CD4-positive, alpha-beta T cell treated with Interleukin-17A for 1 hour (primary cell): Measurements from ENCODE around the gene HOXC10.

ENCODE experiments used
- DNase-seq: peaks from one replicate; pipeline ENCODE4 v3.0.0-alpha.2; 2020

The HOXC10 gene

DNA sequence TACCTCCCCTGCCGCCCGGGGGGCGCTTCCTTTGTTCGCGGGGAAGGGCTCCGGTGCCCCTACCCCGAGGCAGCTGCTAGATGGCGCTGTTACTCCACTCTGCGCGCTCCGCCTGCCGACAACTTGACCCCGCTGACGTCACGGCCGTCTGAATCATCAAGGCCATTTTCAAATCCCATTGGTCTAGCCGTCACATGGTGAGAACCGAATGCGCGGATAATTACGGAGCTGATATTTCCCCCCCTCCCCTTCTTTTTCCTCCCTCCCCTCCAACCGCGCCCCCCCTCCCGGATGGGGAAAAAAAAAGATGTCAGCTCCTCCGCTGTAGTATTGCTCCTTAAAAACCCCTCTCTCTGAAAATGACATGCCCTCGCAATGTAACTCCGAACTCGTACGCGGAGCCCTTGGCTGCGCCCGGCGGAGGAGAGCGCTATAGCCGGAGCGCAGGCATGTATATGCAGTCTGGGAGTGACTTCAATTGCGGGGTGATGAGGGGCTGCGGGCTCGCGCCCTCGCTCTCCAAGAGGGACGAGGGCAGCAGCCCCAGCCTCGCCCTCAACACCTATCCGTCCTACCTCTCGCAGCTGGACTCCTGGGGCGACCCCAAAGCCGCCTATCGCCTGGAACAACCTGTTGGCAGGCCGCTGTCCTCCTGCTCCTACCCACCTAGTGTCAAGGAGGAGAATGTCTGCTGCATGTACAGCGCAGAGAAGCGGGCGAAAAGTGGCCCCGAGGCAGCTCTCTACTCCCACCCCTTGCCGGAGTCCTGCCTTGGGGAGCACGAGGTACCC, at the start of gene HOXC10:
HOXC10 (plus strand) TSS at position 246 of the 791 bp plus-strand sequence; CDS start at position 360, 114 bp downstream.
- peak; percentile 74 for DNase-seq

DNA sequence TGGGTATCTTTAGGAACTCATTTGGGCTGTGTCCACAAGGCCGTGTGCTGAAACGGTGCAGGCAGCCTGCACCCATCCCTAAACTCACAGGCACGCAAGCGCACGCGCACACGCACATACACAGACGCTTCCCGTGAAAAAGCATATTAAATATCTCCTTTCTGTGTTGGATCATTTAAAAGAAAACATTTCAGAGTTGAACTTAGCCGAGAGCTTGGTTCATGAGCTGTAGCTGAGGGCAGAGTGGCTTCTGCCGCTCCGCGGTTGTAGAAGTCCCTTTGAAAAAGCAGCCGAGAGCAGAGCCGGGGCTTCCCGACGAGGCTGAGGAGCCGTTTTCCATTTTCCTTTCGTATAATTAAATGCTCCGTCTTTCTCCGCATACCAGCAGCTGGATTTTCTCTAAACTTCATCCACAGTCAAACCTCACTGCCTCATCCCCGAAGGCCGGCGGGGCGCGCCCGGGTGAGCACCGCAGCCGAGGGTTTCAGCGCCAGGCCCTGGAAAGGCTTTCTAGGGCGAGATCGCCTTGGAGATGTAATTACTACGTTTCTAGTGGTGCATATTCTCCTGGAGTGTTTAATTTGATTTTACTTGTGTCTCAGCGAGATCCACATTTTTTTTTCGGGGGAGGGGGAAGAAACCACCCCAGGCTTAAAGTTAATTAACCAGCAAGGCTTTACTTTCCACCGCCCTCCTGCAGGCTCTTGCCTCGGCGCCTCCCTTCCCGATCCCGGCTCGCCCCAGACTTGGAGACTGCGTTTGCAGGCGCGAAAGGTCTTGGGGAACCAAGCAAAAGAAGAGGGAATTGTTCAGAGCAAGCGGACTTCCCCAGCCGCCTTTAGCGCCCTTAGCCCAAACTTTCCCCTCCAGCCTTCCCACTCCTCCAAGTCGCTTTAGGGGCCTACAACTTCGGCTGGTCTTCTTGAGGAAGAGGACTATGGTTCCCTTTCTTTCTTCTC, 49.3 kb upstream of the HOXC10 start:
- no peak for DNase-seq

DNA sequence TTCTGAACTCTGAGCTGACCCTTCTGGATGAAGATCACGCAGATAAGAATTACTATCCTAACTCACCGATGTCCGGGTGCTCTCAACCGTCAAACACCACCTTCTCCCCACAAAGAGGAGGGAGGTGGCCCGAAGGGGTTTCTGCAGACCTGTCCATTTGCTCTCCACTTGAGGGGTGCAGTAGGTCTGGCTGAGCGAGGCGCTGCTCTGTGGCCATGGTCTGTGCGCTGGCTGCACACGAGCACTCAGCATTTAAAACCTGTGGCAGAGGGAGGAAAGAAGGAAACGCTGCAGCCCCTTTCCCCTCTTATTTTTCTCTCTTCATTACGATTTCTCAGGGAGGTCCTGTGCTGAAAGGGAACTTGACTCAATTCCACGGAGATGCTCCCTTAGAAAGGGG, 47.8 kb upstream of the HOXC10 start:
- no peak for DNase-seq

DNA sequence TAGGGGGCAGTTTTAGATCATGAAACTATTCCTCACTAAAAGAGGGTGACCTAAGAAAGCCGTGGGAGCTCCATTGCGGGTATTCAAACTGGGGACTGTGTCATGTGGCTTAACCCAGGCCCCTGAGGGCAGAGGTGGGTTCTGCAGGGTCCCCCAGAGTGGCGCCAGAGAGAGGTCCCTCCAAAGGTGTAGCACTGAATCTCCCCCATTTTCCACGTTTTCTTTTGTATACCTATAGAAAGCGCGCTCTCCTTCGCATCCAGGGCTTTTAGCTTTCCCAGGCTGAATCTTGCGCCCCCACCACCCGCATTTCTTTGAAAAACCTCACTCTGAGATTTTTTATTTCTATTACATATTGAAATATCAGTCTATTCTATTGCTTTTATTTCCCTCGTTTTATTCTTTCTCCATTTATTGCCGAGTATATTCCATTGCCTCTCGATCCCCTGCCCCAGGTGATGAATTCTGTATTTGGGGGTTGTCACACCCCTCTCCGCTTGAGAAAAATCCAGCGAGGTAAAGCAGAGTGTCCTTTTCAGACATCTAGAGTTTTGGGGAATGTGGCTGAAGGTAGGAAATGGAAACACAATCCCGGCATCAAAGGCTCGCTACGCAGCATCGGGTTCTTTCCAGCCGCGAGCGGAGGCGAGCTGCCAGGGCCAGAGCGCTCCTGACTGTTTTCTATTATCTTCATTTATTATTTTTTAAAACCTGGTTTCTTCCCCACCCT, 47.2 kb upstream of the HOXC10 start:
- DNase-seq = no peak

DNA sequence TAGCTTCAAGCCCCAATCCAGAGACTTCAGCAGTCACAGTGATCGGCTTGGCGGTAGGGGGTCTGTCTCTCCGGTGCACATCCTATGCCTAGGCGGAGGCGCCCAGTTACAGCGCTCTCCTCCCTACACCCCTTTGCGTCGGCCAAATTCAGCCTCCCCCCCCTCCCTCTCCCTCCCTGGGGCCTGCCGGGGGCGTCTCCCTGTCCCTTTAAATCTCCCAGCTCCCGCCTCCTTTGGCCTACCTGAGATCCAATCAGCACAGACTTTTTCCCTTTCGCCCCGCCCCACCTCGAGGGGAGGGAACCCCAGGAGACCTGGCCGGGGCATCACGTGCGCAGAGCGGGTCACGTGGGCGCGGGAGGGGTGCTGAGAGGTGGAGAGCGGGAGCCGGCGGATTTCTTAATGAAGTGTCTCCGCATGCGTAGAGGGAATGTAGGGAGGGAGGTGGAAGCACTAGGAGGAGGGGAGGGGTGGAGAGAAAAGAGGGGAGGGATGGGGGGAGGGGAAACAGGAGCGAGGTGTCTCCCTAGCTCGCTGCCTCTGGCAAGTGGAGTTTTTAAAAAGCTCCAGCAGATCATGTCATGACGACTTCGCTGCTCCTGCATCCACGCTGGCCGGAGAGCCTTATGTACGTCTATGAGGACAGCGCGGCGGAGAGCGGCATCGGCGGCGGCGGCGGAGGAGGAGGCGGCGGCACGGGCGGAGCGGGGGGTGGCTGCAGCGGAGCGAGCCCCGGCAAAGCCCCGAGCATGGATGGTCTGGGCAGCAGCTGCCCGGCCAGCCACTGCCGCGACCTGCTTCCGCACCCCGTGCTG, 46.4 kb upstream of the HOXC10 start, which contains the start of gene HOXC13:
HOXC13 (plus strand) TSS at position 506 of the 815 bp plus-strand sequence; CDS start at position 582, 76 bp downstream.
- no peak for DNase-seq

DNA sequence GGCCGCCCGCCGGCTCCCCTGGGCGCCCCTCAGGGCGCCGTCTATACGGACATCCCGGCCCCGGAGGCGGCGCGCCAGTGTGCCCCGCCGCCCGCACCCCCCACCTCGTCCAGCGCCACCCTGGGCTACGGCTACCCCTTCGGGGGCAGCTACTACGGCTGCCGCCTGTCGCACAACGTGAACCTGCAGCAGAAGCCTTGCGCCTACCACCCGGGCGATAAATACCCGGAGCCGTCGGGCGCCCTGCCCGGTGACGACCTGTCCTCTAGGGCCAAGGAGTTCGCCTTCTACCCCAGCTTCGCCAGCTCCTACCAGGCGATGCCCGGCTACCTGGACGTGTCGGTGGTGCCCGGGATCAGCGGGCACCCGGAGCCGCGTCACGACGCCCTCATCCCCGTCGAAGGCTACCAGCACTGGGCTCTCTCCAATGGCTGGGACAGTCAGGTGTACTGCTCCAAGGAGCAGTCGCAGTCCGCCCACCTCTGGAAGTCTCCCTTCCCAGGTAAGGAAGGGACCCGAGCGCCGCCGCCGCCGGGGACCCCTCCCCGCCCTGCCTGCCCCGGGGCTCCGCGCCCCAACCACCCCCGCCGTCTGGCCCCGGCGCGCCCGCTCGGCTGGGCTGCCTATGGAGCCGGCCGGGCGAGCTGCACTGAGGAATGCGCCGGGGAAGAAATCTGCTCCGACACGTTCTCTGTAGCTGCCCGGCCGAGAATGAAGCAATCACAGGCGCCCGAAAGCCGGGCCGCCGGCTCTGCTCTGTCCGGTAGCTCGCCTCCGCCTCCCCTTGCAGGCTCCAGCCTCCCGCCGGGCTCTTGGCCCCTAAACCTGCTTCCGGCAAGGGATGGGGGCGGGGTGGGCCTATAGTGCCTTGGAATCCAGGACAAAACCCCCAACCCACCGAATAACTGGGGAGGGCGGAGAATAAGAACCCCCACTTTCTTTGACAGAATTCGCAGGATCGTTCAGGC, 45.5 kb upstream of the HOXC10 start:
- no peak for DNase-seq

DNA sequence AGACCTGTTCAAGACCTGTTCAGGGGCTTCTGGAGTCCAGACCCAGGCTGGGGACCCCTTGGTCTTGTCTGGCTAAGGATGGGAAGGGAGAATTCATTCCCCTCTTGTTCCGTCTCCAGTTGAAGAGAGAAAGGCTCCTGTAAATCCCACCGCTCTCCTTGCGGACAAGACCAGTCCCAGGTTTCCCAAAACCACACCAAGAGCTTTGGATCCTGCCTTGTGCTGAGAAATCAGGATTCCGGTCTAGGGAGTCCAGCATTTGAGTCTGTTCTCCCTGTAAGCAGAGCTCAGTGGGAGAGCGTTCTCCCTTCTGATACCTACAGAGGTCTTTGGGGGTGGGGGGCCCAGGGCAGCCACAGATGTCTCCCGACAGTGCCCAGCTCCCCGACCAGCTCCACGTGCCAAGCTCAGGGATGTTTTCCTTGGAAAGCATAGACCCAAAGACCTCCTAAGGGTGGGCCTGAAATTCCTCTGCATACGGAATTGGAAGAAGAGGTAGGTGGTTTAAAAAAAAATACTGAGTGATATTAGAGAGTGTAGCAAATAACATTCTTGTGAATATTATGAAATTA, 44.4 kb upstream of the HOXC10 start:
- DNase-seq = no peak

DNA sequence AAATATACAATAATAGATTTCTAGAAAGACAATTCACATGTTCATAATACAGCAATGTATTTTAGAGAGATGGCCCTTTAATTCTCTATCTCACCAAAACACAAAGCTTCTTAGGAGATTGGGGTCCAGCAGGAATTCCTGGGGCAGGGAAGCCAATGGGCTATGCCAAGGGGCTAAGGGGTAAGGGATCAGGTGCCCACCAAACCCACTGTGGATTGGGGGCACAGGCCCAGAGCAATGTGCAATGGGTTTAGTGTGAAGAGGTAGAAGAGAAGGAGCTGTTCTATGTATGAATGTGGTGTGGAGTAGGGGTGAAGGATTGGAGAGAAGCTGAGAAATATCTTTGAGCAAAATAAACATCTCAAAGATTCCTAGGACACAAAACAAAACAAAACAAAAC, 43.8 kb upstream of the HOXC10 start:
- no peak for DNase-seq

DNA sequence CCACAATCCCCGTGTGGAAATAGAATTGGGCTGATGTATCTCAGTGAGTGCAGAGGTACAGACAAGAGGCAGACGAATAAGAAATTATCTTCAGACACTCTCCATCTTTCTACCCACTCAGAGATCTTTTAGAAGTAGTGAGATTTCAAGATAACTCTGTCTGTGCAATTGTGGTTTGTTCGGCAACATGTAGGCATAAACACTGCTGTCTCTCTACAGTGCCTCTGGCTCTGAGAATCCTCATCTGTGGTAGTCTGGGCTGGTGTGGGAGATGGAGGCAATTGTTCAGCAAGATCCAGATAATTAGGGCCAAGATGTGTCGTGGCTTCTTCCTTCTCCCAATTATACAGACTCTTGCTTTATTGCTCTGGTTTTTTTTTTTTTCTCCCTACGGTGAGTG, 43.2 kb upstream of the HOXC10 start:
- DNase-seq = no peak

DNA sequence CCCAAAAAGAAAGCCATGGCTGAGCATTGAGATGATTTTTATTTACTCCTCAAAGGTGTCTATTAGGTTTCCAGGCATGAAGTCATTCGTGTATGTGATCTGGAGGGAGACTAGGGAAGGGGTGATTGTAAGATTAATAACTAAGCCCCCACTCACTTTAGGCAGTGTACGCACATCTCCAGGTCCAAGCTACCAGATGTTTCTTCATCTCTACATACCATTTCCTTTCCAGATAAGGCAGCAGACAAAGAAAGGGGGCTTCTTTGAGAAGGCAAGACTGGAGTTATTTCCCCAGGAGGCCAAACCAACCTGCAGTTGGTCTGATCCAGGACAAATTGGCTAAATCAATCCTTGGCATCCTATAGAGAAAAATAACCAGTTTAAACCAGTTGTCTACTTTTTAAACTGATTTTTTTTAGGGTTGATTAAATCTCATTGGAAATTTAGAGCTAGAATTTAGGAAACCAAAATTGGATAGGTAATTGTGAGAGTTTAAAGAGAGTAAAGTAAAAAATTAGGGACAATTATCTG, 42.4 kb upstream of the HOXC10 start:
- no peak for DNase-seq

DNA sequence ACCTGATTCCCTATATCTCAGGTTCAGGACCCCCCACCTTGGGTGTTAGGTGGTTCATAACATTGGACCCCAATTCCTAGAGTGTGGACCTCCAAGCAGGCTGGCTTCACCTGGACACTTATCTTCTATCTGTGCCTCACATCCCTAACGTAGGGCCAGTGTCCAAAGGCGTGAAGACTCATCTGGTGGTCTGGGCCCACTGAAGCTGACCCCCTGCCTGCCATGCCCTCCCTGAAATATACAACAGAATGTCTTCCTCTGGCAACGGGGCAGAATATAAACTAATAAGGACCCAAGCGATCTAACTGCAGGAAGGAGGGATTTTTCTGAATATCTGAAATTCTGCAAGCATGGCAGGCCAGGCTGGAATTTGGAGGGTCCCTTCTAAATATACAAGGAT, 40.7 kb upstream of the HOXC10 start:
- no peak for DNase-seq

DNA sequence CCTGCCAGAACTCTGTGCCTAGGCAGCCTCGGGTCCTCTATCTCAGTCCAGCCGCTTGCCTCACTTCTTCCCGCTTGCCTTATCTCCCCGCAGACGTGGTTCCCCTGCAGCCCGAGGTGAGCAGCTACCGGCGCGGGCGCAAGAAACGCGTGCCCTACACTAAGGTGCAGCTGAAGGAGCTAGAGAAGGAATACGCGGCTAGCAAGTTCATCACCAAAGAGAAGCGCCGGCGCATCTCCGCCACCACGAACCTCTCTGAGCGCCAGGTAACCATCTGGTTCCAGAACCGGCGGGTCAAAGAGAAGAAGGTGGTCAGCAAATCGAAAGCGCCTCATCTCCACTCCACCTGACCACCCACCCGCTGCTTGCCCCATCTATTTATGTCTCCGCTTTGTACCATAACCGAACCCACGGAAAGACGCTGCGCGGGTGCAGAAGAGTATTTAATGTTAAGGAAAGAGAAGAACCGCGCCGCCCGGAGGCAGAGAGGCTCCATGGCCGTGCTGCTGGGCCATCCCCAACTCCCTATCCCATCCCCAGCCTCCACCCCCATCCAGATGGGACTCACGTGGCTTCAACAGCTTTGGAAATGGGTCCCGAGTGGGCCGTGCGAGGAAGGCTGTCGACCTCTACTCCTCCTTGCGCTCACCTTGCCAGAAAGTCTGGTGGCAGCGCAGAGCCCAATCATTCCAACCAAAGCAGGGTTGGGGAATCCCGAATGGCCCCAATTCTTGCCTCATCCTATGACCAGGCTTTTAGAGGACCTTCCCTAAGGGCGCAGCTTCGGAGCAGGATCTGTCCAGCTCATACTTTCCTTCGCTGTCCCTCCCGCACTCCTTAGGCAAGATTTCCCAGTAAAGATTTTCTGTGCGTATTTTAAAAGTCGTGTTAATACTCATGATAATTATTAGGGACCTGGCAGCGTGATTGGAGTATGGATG, 39.8 kb upstream of the HOXC10 start:
- DNase-seq = no peak

DNA sequence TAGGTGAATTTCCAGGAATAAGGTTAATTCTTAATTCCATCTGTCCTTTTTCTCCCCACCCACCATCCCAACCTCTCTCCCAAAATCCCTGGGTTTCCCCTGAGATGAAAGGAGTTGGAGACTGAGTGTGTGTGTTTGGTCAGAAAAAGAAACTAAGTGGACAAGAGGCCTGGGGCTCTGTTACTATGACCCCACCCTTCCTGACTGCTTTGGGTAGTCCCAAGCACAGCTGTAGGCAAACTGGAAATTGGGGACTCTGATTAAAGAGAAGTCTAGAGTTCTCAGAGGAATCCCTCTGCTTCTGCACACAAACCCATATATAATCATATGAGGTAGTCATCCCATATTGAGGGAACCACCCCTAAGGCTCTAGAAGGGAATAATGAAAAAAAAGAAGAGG, 37.2 kb upstream of the HOXC10 start:
- DNase-seq = no peak

DNA sequence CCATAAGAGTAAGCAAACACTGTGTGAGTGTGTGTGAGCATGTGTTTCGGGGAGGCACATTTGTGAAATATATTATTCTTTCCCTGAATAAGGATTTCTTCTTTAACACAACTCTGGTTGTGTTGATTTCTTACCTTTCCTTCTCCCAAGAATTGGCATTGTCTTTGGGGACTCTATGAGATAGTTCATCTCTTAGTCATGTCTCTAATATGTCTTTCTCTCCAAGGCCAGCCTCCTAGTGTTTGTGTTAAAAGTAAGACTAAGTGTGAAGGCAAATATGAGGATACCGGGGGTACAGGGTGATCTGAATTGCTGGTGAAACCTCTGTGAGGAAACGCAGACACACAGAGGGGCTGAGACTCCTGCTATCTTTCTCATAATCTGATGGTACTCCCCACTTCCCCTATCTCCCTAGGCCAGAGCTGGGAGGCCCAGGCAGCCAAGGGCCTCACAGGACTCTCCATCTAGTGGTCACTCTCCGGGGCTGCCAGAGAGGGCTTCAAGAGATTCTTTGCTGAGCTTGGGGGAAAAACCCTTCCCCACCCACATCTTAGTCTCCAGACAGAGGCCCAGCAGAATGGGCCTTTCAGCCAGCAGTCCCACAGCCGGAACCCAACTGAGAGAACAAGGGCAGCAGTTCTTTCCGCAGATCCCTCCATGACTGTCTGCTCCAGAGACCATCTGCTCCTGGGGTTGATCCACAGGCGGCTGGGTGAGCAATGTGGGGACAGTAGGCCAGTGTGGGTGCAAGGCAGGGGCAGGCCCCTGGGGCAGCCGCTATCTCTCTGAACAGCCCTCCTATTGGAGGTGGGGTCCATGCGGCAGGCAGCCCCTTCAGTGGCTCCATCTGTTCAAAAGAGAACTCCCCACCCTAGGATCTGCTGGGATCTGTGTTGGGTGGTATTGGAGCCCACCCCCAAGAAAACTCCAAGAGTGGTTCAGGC, 36.0 kb upstream of the HOXC10 start:
- DNase-seq = no peak

DNA sequence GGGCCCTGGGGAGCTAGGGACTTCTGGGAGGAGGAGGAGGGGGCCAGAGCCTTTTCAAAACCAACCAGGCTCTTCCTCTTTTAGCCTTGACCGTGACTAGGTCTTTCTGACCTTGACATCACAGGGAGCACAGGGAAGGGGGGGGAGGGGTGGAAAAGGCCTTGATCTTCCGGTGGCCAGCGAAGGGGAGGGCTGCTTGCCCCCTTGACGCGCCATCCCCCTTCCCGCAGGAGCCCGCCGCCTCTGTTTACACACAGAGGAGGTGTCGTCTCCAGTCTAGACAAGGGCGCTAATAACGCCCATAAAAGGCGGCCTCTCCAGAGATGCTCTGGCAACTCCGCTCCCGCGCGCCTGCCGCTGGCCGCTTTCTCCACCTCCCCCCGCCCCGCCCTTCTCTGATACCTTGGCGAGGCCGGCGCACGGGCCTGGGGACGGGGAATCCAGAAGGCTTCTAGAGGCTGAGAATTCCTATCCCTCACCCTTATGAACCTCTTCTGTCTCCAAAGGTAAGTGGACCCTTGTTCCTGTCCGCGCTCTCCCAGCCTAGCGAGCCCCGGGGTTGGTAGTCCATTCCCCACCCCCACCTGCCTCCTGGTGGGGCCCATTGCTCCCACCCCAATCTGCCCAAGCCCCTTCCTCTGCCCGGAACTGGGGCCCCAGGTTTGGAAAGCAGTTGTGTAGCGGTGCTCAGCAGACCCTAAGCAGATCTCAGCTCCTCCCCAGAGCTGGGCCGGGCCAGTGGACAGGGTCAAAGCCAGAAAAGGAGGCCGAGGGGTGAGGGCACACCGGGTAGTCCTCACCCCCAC, 35.1 kb upstream of the HOXC10 start:
- no peak for DNase-seq

DNA sequence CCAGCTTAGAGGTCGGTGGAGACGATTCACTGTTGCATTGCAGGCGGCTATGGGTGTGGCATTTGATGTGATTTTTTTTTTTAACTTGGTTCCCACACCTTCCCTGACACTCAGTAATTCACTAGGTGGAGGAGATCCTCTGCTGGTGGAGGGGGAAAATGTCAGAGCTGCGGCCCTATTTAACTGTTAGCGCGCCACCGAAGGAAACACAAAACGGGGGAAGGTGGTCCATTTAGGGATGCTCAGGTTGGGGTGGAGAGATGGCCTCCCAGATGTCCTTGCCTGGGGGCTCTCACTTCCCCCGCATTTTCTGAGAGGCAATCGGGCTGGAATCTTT, 34.5 kb upstream of the HOXC10 start:
- no peak for DNase-seq
